ENCODE results near the gene BMI1.
"Not testable (repeated sequence)": the region's sequence is repeated elsewhere in the genome, so short reads cannot be mapped to it uniquely, and the experiment has no call there.

The BMI1 gene

DNA sequence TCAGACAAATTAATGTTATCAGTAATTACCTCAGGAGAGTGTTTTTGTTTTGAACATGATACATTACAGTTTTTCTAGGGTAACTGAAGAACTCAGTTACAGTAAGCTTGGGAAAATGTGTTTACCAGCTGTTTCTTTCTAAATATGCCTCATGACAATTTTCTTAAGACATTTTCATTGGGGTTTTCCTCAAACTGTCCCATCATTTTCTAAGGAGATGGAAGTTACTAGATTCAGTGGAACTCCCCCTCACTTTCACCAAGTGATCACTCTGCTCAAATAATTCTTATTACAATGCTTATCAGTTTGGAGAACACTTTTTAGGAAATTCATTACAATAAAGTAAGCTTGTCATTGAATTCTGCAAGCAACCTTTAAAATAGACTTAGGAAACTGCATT is 18.0 kb downstream of the BMI1 start:
- DNase-seq (ENCODE audit: low read depth in 2 of 2, low spot score in 1 of 2): no peak

DNA sequence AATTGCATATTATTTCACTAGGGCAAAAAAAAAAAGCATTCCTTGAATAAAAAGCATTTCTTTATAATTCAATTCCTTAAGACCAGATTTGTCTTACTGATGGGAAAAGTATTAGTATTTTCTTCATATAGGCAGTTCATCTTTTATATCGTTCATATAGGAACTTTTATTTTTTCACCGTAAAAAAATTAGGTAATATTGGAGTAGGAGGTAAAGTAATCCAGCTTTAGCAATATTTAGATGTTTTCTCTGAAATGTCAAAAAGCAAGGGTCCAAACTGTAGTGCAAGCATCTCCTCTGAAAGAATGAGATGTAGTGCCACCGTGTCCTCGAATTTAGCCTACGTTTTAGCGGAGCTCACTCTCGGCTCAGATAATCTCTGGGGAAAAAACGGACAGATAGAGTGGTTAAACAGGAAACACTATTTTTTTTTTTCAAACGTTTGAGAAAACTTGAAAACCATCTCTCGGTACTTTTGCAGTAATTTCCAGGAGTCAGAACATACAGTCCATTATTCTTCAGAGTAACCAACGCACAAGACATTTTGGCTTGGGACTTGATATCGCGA is 18.9 kb downstream of the BMI1 start:
- DNase-seq (ENCODE audit: low read depth in 2 of 2, low spot score in 1 of 2): no peak

DNA sequence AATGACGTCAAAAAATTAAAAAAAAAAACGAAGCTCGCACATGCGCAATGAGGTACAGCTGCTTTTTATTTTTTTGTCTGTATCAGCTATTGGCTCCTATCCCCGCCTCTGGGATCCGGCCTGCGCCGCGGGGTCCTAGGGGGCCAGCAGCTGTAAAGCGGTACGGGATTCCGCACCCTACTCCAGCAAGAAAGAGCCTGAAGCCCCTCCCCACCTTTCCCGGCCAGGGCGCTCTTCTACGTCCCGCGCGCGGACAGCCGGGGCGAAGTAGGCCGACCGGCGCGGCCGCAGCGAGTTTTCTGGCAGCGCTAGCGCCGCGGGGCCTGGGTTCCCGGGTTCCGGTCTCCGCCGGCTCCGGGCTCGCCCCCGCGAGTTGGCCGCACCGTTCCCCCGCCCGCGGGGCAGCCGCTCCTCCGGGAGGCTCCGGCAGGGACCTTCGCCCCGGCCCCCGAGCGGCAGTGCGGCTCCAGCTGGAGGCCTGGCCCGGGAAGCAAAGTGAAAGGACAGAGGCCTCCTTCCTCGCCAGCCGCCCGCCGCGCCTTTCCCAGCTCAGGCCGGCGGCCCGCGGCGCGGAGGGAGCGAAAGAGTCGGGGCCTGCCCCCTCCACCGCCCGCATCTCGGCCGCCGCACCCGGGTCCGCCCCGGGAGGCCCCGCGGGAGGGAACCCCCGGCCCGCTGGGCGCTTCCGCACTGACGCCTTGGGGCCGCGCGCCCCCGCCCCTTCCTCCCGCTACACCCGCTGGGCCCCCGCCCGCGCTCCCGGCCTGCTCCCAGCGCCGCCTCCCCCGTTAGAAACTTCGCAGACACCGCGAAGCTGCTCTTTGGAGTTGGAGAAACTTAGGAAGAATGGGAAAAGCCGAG is 19.7 kb downstream of the BMI1 start:
- DNase-seq (ENCODE audit: low read depth in 2 of 2, low spot score in 1 of 2): no peak

DNA sequence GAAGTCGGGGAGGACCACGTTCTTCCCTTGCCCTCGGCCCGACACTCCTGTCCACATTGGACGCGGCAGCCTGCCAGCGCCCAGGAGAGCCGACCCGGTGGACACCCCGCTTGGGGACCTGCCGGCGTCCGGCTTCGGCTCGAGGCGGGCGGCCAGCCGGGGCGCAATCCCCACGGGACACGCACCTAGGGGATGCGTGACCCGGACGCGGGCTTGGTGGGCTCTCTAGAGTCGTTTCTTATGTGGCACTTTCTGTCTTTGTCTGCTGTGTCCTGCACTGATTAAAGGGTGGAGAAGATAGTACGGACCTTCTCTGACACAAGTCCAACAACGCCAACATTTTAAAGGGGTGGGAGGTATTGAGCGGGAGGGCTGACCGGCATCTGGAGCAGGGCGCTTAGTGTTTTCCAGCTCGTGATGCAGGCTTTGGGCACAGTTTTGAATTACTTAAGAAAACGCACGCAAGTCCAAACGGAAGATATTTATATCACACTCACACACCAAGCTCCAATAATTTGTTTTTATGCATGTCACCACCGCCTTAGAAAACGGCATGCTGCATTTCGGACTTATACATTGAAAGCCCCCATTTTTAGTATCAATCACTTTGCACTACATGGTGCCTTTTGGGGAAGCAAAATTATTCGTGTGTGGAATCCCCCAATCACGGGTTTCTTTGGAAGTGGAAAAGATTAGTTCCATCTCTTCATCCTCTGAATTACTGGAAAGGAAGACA is 20.5 kb downstream of the BMI1 start:
- no peak for DNase-seq (ENCODE audit: low read depth in 2 of 2, low spot score in 1 of 2)

DNA sequence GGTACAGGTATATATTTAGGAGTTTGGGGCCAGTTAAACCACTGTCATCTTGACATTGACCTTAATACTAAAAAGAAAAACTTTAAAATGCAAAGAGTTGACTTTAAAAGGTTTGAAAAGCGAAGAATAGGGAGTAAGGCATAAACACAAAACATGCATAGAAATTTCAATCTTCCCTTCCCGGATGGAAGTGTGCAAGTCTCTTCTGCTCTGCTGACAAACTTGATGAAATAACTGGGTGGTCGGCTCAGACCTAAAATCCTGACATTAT is 21.0 kb downstream of the BMI1 start:
- DNase-seq (ENCODE audit: low read depth in 2 of 2, low spot score in 1 of 2): no peak

DNA sequence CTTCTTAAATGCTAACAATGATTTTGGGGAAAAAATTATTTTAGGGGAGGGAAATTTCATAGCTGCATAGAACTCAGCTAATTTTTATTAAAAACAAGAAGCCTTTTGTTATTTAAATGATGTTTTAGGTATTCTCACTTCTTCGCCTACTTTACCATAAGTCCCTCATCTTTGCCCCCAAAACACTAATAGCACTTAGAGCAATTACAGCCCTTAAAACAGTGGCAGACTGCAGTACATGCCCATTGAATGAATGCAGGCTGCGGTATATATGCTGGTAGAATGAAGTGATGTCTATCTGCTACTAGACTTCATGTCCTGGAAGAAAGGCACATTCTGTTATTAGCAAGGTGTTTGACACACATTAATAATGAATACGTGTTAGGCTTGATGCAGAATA is 21.5 kb downstream of the BMI1 start:
- DNase-seq (ENCODE audit: low read depth in 2 of 2, low spot score in 1 of 2): no peak

DNA sequence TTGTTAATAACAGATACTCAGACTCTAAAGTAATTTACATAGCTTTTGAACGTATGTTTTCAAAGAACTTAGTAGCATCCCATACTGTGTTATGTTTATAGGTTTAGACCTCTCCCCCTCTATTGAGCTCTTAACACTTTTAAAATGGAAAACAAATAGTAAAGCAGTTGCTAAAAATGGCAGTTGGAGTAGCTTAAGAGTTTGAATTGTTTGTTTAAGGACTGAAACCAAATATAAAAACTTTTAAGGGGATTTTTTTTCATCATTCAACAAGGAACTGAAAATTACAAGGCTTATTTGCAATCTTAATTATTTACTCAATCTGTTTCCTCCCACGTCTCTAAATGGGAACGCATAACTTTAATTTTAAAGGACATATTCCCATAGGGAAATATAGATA is 22.8 kb downstream of the BMI1 start:
- DNase-seq (ENCODE audit: low read depth in 2 of 2, low spot score in 1 of 2): no peak

DNA sequence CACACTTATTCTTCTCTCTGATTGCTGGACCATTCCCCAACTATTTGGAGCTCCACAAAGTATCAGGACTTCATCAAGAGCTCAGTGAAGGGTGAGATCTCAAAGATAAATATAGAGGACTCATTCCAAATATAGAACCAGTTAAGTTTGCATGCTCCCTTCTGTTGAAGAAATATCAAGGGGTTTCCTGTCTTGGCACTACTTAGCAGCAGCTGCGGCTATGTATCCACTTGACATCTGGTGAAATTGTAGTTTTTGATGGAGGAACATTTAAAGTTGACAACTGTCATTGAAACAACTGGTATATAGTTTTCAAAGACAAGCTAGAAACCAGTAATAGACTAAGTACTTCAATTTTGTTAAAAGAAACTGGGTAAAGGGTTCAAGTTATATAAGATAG is 23.4 kb downstream of the BMI1 start:
- DNase-seq (ENCODE audit: low read depth in 2 of 2, low spot score in 1 of 2): no peak

DNA sequence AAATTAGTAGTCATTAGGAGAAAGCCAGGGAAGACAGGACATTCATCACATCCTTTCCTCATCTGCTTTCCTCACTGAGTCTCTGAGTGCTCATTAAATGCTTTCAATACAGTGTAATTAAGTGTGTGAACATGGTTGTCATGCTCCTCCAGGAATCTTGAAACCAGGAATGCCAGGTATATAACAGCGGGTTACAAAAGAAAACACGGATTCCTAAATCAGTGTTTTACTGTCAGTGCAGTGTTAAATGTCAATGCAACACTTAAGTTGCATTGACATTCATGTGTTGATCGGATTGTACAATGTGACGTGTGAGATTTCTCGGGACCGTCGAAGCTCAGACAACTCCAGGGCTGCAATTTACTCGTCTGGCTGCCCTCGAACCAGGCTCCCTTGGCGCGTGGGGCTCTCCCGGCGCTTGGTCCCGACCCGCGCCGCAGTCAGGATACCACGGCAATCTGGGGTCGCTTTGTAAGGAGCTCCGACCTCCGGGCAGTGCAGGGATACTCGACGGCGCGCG is 23.9 kb downstream of the BMI1 start:
- DNase-seq (ENCODE audit: low read depth in 2 of 2, low spot score in 1 of 2): no peak

DNA sequence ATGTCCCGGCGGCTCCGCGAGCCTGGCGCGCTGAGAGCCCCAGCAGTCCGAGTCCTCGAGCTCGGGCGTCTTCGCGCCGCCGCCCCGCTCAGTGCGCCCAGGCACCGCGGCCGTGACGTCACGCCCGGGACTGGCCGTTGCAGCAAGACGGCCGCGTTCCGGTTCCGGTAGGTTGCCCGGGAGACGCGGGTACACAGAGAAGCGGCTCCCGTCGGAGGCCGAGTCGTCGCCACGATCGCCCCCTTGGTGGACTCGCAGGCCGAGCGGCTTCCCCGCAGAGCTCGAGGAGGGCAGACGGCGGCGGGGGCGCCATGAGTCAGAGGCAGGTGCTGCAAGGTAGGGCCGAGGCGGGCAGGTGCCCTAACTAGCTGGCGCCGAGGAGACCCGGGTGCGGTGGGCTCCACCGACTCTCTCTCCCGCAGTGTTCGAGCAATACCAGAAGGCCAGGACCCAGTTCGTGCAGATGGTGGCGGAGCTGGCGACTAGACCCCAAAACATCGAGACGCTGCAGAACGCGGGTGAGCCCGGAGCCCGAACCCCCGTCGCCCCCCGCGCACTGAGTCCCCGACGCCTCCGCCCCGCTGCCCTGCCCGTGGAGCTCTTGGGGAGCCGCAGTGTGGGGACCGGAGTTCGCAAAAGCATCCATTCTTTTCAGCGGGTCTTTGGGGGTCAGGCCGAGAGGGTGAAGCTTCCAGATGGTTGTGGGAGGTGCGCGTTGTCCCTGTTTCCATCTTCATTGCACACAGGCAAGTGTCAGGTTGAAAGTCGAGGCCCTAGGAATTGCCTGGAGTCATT is 24.6 kb downstream of the BMI1 start, which contains the start of gene SPAG6:
Gene SPAG6, plus strand, starts transcription at position 196 of the 795 bp plus-strand sequence. Its CDS starts 116 bp downstream, at position 312.
- DNase-seq (ENCODE audit: low read depth in 2 of 2, low spot score in 1 of 2): no peak

DNA sequence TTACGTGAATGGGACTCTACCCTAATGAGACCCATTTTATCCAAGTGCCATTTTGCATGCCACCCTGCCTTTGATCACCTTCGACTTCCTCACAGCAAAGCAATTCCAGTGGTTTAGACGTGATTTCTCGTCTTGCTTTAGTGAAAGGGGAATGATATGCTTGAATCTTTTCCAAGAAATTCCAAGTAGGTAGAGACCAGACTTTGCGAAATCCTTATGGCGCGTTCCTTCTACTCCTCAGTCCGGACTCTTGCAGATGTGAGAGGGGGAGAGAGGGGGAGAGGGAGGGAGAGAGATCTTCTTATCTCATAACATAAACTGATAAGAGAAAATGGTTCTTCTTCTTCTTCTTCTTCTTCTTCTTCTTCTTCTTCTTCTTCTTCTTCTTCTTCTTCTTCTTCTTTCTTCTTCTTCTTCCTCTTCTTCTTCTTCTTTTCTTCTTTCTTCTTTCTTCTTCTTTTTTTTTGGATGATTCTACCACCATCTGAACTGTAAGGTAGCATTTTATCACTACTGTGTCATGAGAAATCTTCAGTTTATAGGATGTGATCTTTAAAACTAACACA is 25.3 kb downstream of the BMI1 start:
- DNase-seq (ENCODE audit: low read depth in 2 of 2, low spot score in 1 of 2): no peak

DNA sequence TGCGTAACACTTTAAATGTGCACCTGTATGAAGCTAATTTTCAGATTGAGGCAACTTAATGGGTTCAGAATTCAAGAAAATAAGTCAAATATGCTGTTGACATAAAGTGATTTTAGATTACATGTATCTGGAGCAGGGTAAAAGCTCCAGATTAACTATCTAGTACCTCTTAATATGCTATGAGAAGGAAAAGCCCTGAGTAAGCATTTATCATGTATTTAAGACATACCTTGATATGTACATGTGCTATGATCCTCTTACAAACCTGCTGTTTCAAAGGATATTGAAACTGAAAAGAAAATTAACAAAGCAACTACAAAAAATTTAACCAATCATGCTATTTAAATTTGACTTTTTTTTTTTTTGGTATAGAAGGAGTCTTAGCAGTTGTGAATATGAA is 28.9 kb downstream of the BMI1 start:
- no peak for DNase-seq (ENCODE audit: low read depth in 2 of 2, low spot score in 1 of 2)

DNA sequence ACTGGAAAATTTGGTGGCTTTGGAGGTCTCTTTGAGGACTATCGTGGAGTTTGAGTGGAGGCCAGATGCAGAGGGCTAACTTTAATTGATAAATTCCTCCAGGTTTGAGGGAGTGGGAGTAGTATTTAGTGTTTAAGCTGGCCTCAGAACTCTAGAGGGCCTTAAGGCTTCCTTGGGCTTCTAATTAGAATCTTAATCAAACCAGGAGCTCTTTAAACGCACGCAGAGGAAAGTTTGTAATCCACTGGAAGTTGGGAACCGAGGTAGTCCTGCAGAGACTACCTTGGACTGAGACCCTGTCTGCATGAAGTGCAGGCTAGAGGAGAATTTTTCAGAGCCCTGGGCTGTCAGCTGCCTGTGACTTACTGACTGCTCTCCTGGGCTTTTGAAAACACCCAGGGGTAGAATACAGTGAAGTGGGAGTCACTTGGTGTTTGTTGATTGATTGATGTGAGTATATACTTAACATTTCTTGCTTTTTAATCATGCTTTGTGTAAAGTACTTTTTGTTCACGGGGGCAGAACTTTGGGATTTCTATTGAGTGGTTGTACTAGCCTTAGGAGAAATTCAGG is 30.3 kb downstream of the BMI1 start:
- DNase-seq (ENCODE audit: low read depth in 2 of 2, low spot score in 1 of 2): no peak

DNA sequence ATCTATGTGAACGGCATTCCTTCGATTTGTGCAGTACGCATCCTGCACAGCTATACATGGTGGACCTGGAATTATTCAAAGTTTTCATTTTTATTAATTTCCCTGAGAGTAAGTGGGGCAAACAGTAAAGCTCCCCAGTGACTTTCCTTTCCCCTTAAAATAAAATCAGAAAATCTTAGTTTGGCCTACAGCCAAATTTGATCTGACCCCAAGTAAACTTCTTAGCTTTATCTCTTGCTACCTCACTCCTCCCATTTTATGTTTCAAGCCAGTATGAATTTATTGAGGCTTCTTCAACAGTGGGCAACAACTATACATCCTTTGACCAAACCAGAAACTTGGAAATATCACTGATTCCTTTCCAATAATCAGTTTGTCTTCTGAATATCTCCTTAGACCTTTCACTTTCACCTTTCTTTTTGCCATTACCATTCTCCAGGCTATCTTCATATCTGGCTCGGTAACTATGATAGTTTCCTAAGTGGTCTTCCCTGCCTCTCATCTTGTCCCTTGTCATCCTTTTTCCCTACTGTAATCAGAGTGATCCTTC is 35.5 kb downstream of the BMI1 start:
- DNase-seq (ENCODE audit: low read depth in 2 of 2, low spot score in 1 of 2): no peak

DNA sequence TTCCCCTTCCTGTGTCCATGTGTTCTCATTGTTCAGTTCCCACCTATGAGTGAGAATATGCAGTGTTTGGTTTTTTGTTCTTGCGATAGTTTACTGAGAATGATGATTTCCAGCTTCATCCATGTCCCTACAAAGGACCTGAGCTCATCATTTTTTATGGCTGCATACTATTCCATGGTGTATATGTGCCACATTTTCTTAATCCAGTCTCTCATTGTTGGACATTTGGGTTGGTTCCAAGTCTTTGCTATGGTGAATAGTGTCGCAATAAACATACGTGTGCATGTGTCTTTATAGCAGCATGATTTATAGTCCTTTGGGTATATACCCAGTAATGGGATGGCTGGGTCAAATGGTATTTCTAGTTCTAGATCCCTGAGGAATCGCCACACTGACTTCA is 36.9 kb downstream of the BMI1 start:
- not testable (repeated sequence) for DNase-seq (ENCODE audit: low read depth in 2 of 2, low spot score in 1 of 2)

DNA sequence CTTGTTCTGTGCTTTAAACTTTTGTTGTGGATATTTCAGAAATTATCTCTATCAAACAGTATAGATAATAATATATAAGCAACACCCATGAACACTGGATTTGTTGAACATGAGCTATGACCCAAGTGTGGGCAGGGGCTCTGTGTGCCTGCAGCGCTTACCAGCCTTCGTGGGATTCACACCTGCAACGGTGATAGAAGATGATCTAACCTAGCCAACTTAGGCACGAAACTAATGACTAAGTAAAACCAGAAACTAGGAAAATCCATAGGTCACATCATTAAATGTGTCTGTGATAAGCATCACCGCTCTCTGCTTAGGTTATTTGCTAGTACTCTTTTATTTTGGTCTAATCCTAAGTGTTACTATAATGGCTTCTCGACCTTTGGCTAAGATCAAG is 42.4 kb downstream of the BMI1 start:
- no peak for DNase-seq (ENCODE audit: low read depth in 2 of 2, low spot score in 1 of 2)

DNA sequence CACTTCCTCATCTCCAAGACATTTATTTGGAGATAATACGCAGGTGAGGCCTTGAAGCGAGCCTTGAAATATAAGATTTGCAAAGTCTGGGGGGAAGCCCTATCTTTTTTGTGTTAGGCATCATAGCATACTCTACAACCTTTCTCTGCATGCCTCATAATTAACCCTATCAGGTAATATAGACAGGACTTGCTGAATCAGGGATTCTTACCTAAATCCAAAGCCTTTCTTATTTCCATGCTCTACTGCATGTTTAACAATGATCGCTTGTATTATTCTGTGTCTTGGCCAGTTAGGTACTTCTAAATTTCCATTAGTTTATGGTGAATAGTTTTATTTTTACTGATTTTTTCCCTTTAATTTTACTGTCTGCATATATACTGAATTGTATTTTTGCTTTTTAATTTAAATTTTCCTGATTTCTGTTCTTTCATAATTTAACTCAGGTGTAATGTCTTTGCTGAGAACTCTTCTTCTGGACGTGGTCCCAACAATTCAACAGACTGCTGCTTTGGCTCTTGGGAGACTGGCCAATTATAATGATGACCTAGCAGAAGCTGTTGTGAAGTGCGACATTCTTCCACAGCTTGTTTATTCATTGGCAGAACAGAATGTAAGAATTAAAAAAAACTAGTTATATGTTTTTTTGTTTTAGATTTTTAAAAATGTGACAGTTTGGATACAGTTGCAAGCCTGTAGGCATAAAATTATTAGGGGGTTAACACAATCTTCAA is 43.7 kb downstream of the BMI1 start:
- DNase-seq (ENCODE audit: low read depth in 2 of 2, low spot score in 1 of 2): no peak

DNA sequence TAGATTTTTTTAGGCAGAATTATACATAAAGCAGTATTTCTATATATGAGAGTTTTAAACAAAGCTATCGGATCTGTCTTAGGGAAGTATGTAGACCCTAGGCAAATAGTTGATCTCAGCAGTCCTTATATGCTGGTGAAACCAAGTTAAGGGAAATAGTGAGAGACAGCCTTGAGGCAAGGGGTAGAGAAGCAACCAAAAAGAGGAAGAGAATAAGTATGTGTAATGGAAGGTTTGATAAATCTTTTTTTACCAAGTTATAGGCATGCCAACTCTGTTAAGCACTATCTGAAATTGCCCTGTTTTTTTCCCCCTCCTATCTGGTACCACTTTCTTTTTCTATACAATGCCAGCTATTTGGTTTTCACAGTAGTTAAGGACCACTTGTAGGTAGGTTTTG is 44.3 kb downstream of the BMI1 start:
- no peak for DNase-seq (ENCODE audit: low read depth in 2 of 2, low spot score in 1 of 2)

DNA sequence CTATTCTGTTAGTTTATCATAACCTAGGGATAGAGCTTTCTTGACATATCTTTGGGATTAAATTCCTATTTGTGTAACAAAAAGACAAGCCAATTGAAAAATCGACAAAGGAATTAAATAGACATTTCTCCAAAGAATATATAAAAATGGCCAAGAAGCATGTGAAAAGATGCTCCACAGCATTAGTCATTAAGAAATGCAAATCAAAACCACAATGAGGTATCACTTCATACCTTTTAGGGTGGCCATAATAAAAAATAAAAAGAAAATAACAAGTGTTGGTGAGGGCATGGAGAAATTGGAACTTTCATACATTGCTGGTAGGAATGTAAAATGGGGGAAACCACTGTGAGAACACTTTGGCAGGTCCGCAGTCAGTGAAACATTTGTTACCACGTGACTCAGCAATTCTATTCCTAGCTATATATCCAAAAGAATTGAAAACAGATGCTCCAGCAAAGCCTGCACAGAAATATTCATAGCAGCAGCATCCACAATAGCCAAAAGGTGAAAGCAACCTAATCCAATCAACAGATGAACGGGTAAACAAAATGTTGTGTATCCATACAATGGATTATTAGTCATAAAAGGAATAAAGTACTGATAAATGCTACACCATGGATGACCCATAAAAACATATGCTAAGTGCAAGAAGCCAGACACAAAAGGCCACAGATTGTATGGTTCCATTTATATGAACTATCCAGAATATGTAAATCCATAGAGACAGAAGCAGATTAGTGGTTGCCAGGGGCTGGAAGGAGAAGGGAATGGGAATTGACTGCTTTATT is 44.9 kb downstream of the BMI1 start:
- DNase-seq (ENCODE audit: low read depth in 2 of 2, low spot score in 1 of 2): no peak
